GM21528 (cell line): ENCODE measurements around the gene PRKD1.

Source experiments
- ATAC-seq: cut with Tn5 transposase; IDR thresholded peaks from one replicate; pipeline ENCODE4 v1.9.1; 2021; ENCODE audit warnings: mild to moderate bottlenecking, moderate library complexity; ENCODE audit not compliant: unreplicated experiment, low FRiP score

The PRKD1 gene

GRCh38 chr14:29927376-29928116 is at the start of gene PRKD1:
PRKD1 (minus strand) TSS chr14:29927847.
- ATAC-seq, result no peak

- ATAC-seq, result no peak
Observed at GRCh38 chr14:29971101-29971500, 43.5 kb upstream of the PRKD1 start.

- ATAC-seq, result no peak
Observed at GRCh38 chr14:29955087-29955486, 27.4 kb upstream of the PRKD1 start.

- ATAC-seq, result no peak
Observed at GRCh38 chr14:29953501-29953900, 25.9 kb upstream of the PRKD1 start.

GRCh38 chr14:29944091-29944490 is 16.4 kb upstream of the PRKD1 start:
- no peak for ATAC-seq

- ATAC-seq, result no peak
Observed at GRCh38 chr14:29941401-29941800, 13.8 kb upstream of the PRKD1 start.

- no peak for ATAC-seq
Observed at GRCh38 chr14:29940482-29940881, 12.8 kb upstream of the PRKD1 start.

GRCh38 chr14:29937116-29937515 is 9.5 kb upstream of the PRKD1 start:
- no peak for ATAC-seq

GRCh38 chr14:29930283-29930682 is 2.6 kb upstream of the PRKD1 start:
- ATAC-seq, result no peak

GRCh38 chr14:29928117-29928640 is 532 bp upstream of the PRKD1 start:
- no peak for ATAC-seq

- ATAC-seq, result no peak
Observed at GRCh38 chr14:29926701-29927375, 809 bp downstream of the PRKD1 start.

GRCh38 chr14:29926228-29926627 is 1.4 kb downstream of the PRKD1 start:
- no peak for ATAC-seq

GRCh38 chr14:29925736-29926135 is 1.9 kb downstream of the PRKD1 start:
- ATAC-seq, result no peak

GRCh38 chr14:29925101-29925722 is 2.4 kb downstream of the PRKD1 start:
- no peak for ATAC-seq

GRCh38 chr14:29919845-29920244 is 7.8 kb downstream of the PRKD1 start:
- ATAC-seq, result no peak

- no peak for ATAC-seq
Observed at GRCh38 chr14:29918981-29919380, 8.7 kb downstream of the PRKD1 start.

- no peak for ATAC-seq
Observed at GRCh38 chr14:29913566-29913965, 14.1 kb downstream of the PRKD1 start.

- ATAC-seq, result no peak
Observed at GRCh38 chr14:29911810-29912209, 15.8 kb downstream of the PRKD1 start.

- no peak for ATAC-seq
Observed at GRCh38 chr14:29908652-29909577, 18.7 kb downstream of the PRKD1 start.

- ATAC-seq, result no peak
Observed at GRCh38 chr14:29906256-29906870, 21.3 kb downstream of the PRKD1 start.
